LNCaP clone FGC (cell line): ENCODE results near the gene ATP2B2.
A peak's percentile ranks its signal among the peaks of the same experiment; 100 is the strongest.

ENCODE experiments used
- DNase-seq: peaks from one replicate; pipeline ENCODE4 v3.0.0-alpha.2; 2011; ENCODE audit warnings: low read depth
- H3K4me3 ChIP-seq: 2 replicates; pipeline ENCODE4 v1.5.1; 2011; ENCODE audit warnings: mild to moderate bottlenecking, low read depth, low read length, control low read depth
- TF ChIP-seq, protein P1 (sequence below): IDR thresholded peaks from 2 replicates; pipeline ENCODE4 v1.5.1; 2012; ENCODE audit warnings: mild to moderate bottlenecking; ENCODE audit not compliant: control insufficient read depth, insufficient read depth; ENCODE audit errors: extremely low read depth

ATP2B2 gene

DNA sequence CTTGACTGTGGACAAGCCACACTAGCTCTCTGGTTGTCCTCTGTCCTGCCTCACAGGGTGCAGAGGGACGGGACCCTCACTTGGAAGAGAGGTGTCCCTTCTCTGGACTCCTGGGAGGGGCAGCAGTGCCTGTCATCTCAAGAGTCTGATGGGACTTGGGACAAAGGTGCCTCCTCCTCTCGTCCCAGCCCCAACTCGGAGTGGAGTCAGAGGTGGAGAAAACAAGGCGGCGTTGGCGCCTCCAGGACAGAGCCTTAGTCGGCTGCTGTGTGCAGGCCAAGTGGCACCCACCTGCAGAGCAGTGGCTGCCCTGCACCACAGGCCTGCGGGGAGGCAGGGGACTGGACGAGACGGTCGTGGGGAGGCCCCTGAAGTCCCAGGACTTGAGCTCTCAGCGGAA is 175.1 kb downstream of the ATP2B2 start:
- no peak overlapping the region for H3K4me3 ChIP-seq
- no peak for DNase-seq
- TF ChIP-seq, protein P1, sequence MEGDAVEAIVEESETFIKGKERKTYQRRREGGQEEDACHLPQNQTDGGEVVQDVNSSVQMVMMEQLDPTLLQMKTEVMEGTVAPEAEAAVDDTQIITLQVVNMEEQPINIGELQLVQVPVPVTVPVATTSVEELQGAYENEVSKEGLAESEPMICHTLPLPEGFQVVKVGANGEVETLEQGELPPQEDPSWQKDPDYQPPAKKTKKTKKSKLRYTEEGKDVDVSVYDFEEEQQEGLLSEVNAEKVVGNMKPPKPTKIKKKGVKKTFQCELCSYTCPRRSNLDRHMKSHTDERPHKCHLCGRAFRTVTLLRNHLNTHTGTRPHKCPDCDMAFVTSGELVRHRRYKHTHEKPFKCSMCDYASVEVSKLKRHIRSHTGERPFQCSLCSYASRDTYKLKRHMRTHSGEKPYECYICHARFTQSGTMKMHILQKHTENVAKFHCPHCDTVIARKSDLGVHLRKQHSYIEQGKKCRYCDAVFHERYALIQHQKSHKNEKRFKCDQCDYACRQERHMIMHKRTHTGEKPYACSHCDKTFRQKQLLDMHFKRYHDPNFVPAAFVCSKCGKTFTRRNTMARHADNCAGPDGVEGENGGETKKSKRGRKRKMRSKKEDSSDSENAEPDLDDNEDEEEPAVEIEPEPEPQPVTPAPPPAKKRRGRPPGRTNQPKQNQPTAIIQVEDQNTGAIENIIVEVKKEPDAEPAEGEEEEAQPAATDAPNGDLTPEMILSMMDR = no peak

DNA sequence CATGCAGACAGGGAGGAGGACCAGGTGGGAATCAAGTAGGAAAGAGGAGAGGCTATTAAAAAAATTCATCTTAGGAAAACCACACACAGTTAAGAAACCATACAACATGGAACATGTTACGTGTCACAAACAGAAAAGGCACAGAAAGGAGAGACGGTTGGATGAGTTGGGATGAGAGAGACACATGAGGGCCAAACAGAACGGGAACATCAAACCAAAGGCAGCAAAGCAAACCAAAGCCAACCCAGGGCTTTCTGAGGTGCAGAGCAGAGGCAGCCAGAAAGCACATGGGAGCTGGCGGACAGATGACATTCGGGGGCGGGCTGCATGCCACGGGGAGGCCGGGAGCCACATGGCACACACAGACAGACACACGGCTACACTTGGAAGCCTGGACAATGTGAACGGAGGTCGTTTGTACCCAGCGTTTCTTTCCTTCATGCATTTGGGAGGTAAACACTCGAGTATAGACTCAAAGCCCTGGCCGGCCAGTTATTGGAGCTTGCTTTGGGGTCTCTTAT is 175.8 kb downstream of the ATP2B2 start:
- H3K4me3 ChIP-seq = no peak overlapping the region
- no peak for DNase-seq
- TF ChIP-seq, protein P1 = no peak

DNA sequence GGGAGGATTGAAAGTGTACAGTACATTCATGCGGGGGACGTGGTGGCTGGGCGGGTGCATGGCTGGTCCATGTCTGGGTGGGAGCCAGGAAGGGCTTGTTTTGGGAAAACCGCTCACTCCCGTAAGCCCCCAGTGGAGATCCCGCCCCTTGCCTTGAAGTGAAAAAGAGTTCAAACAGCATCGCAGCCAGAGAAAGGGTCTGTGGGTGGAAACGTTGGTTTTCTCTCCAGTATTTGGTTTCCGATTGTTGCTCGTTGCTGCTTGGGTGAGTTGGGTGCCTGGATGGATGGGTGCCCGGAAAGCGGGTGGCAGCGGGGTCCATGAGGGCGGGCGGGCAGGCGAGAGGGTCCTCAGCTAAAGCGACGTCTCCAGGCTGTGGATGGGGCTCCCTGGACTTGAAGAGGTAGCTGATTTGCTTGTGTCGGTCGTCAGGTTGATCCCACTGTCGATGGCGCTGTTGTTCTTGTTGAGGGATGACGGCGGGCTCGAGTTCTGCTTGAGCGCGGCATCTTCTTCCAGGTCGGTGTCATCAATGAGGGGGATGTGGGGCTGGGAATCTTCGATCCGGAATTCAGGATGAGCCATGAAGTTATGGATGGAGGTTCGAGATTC is 176.8 kb downstream of the ATP2B2 start:
- TF ChIP-seq, protein P1 = no peak
- DNase-seq = no peak
- no peak overlapping the region for H3K4me3 ChIP-seq

DNA sequence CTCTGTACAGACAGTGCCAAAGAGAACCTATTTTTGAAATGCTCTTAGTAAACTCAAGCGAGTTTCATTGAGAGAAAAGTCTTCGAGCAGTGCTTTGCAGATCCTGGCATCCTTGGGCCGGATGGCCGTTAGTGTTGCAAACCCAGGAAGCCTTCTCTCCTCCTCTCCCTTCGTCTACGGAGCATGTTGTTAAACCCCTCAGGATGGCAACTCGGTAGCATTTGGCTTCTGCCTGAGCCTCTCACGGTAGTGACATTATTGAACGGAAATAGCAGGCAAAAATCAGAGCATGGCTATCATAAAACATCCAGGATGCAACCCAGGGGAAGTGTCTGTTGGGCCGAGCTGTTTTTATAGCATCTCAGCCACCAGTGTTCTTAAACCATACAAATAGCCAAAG is 177.8 kb downstream of the ATP2B2 start:
- TF ChIP-seq, protein P1 = no peak
- no peak overlapping the region for H3K4me3 ChIP-seq
- DNase-seq = no peak

DNA sequence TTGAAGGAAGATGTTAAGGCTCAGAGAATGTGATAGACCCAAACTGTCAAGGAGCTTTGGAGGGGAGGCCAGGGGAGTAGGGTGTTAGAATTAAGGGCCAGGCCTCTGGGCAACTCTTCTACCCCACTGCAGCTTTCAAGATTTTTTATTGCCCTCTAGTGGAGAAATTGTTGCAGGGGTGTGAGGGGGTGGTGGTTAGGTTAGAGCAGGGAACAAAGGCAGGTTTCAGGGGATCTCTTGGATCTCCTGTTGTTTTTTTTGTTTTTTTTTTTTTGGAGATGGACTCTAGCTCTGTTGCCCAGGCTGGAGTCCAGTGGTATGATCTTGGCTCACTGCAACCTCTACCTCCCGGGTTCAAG is 183.1 kb downstream of the ATP2B2 start:
- no peak for DNase-seq
- no peak overlapping the region for H3K4me3 ChIP-seq
- TF ChIP-seq, protein P1 = peak; percentile 32; the same call in 1 of the 2 replicates

DNA sequence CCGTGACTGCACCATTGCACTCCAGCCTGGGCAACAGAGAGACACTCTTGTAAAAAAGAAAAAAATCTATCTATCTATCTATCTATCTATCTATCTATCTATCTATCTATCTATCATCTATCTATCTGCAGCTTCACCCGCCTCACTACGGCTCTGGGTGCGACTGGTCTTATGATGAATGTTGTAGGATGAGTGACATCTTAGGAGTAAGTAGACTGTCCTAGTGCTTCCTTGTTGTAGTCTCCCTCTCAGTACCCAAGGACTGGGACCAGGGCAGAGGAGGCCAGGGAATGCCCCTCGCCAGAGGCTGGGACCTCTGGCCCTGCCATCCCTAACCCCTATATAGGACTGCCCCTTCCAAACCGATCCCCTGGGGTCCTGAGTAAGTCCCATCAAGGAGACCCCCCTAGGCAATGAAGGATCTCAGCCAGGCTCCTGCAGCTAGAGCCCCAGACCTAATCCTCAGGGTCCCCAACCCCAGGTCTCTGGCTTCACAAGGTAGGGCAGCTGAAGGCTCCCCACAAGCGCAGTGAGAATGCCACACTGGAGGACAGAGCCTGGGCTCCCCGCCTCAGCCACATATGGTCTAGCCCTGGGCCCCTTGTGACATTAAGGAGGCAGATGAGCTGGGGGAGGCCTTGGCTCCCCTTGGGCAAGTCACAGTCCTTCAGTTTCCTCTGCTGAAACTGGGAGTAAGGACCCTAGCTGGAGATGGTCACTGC is 183.6 kb downstream of the ATP2B2 start:
- H3K4me3 ChIP-seq = no peak overlapping the region
- TF ChIP-seq, protein P1 = no peak

More for the DNA sequence above, 183.6 kb downstream of the ATP2B2 start:
- DNase-seq = no peak
